ENCODE results near the gene KLHL2.
"Not testable (repeated sequence)": the region's sequence is repeated elsewhere in the genome, so short reads cannot be mapped to it uniquely, and the experiment has no call there.

The KLHL2 gene

GRCh38 chr4:165203541-165204461 is 3.6 kb upstream of the KLHL2 start:
- DNase-seq (ENCODE audit: low read depth) = no peak

DNA sequence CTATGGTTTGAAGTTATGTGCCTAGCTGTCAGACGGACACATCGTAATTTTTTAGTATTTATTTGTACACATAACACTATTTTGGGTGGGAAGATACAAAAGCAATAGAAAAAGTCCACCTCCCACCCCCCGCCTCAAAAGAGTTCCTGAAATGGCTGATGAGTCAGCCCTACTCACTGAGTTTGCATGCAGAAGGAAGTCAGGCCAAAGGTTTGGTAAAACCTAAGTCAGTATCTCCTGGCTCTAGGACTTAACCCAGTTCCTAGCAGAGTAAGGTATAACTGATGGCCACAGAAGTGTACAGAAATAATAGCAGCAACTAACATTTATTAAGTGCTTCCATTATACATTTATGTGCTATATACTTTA is 2.9 kb upstream of the KLHL2 start:
- no peak for DNase-seq (ENCODE audit: low read depth)

- no peak for DNase-seq (ENCODE audit: low read depth)
Measured at GRCh38 chr4:165207016-165207430, 338 bp upstream of the KLHL2 start.

DNA sequence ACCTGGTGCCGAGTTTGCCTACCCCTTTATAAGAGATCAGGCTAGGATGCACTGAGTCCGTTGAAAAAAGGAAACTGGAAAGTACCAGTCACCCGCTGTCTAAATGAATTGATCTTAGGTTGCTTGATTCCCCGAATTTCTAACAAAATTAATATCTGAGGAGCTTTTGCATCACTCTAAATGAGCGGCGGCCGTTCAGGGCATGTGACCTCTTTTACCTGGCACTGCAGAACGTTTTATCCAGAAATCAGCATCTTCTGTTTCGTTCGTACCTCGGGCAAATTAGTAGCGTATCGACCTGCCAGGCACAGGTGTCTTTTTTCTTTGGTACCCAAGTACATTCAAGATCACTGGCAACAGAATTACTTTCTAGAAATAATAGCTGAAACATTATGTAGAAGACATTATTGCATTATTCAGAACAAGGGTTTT is 876 bp downstream of the KLHL2 start:
- no peak for DNase-seq (ENCODE audit: low read depth)

GRCh38 chr4:165208741-165209388 is 1.5 kb downstream of the KLHL2 start:
- DNase-seq (ENCODE audit: low read depth) = no peak

GRCh38 chr4:165209796-165210195 is 2.4 kb downstream of the KLHL2 start:
- no peak for DNase-seq (ENCODE audit: low read depth)

DNA sequence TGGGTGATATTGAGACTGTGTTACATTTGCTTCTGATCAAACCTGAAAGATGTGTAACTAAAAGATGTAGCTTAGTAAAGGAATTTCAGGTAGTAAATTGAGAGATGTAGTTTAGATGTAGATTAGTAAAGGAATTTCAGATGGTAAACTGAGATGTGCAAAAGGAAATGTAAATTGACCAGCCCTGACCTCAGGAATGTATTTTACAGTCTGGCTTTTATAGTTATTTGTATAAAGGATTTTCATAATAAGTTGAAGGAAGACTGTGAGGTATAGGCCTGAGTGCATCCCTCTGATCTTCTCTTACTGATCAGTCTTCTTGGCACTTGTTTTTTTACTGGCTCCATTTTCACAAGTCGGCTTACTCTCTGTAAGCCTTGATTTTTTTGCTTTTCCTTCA is 3.2 kb downstream of the KLHL2 start:
- no peak for DNase-seq (ENCODE audit: low read depth)

- DNase-seq (ENCODE audit: low read depth) = not testable (repeated sequence)
Measured at GRCh38 chr4:165212647-165213046, 5.3 kb downstream of the KLHL2 start.

GRCh38 chr4:165213404-165213803 is 6.0 kb downstream of the KLHL2 start:
- DNase-seq (ENCODE audit: low read depth) = not testable (repeated sequence)

DNA sequence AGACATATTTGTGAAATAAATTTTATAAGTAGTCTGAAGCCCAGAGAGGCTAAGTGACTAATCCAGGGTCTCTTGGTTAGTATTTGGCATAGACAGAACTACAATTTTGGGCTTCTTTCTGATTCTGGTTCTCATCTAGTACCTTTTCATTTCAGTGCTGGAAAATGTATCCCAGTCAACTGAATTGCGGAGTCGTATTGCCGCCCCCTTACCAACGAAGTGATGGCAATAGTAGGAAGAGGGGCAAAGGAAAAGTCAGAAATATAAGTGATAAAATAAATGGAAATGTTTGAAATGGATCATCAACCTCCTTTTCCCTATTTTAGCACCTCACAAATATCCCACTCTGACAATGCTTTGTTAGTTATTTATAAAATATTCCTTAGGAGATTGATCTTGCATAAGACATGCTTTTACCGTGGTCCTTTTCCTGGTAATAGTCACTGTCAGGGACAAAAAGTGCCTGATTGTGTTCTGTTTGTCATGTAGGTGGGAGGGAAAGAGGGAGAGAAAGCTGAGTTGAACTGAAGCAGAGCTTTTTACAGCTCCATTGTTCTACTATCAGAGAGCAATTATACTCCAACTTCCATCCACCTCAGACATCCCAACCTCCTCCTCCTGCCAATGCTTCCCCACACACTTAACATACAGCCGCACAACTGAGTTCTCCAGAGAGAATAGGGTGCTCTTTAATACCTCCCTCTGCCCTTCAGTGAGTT is 6.8 kb downstream of the KLHL2 start:
- DNase-seq (ENCODE audit: low read depth) = not testable (repeated sequence)

GRCh38 chr4:165215034-165215751 is 7.8 kb downstream of the KLHL2 start:
- DNase-seq (ENCODE audit: low read depth) = not testable (repeated sequence)

GRCh38 chr4:165215761-165216487 is 8.6 kb downstream of the KLHL2 start:
- DNase-seq (ENCODE audit: low read depth) = not testable (repeated sequence)

- no peak for DNase-seq (ENCODE audit: low read depth)
Measured at GRCh38 chr4:165217325-165217724, 10.0 kb downstream of the KLHL2 start.

GRCh38 chr4:165221306-165221705 is 13.9 kb downstream of the KLHL2 start:
- DNase-seq (ENCODE audit: low read depth) = not testable (repeated sequence)

GRCh38 chr4:165221993-165222650 is 14.8 kb downstream of the KLHL2 start:
- DNase-seq (ENCODE audit: low read depth) = not testable (repeated sequence)

GRCh38 chr4:165222651-165222994 is 15.3 kb downstream of the KLHL2 start:
- DNase-seq (ENCODE audit: low read depth) = no peak

DNA sequence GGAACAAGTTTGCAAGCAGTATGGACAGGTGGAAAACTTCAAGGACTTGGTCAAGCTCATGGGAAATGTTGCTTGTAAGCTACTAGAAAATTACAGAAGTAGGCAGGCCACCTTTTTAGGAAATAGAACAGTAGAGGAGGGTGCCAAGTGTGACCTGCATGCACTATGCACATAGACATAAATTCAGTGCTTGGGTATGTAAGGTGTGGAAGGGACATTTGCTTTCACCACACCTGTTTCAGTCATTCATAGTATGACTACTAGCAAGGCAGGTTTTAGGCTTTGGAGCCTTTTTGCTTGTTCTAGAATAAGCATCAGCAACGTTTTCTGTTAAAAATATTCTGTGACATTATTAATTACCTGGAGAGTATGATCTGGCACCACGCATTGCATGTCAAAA is 20.0 kb downstream of the KLHL2 start:
- DNase-seq (ENCODE audit: low read depth) = not testable (repeated sequence)

GRCh38 chr4:165229490-165230200 is 22.3 kb downstream of the KLHL2 start:
- DNase-seq (ENCODE audit: low read depth) = not testable (repeated sequence)

GRCh38 chr4:165232623-165233433 is 25.5 kb downstream of the KLHL2 start:
- DNase-seq (ENCODE audit: low read depth) = not testable (repeated sequence)
